ENCODE results near the gene YPEL4.
"Not testable (repeated sequence)": the region's sequence is repeated elsewhere in the genome, so short reads cannot be mapped to it uniquely, and the experiment has no call there.

YPEL4 gene, protein sequence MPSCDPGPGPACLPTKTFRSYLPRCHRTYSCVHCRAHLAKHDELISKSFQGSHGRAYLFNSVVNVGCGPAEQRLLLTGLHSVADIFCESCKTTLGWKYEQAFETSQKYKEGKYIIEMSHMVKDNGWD

DNA sequence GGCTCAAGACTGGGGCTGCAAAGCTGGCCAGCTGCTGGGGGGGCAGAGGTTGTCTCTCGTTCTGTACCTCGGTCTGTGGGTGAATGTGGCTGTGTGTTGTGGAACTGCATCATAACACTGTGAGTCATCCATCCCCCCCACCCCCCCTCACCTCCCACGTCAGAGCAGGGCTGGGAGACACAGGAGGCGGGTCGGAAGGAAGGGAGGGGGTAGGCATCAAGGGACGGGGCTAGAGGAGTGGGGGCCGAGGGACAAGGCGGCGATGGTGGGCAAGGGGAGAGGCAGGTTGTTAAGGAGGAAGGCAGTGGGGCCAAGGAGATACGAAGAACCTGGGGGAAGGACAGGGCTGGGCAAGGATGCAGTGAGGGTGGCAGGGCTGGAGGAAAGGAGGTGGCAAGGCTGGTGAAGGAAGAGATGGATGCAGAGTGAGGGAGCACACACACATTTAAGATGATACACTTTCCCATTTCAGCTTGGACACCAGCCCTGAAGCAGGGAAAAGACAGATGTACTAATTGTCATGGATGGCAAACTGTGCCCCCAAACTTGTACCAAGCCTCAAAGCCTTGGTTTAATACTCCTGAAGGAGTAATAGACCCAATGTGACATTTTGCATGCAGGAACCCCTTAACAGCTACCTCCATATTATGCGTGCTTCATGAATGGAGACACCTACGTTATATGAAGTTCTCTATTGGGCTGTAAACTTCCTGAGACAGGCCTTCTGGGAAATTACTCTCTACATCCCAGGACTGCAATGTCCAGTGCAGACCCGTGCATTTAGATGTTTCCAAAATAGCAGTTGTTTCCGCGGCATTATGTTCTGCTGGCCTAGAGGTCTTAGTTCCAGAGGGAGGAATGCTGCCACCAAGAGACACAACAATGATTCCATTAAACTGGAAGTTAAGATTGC, at the start of gene YPEL4:
TSS of gene YPEL4 (minus strand) at position 87 of the 913 bp plus-strand sequence. CDS start 2,805 bp downstream, outside the sequence.
- DNase-seq (ENCODE audit: low read depth in 2 of 2), result peak; percentile 46 to 49

DNA sequence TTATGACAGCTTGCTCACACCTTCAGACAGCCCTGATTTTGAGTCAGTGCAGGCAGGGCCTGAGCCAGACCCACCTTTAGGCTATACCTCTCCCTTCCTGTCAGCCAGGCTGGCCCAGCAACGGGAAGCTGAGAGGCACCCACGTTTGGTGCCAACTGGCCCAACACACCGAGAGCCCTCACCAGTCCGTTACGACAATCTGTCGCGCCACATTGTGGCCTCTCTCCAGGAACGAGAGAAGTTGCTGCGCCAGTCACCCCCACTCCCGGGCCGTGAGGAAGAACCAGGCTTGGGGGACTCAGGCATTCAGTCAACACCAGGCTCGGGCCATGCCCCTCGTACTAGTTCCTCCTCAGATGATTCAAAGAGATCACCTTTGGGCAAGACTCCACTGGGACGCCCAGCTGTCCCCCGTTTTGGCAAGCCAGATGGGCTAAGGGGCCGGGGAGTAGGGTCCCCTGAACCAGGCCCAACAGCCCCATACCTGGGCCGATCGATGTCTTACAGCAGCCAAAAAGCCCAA, 49.2 kb upstream of the YPEL4 start:
- no peak for DNase-seq (ENCODE audit: low read depth in 2 of 2)

DNA sequence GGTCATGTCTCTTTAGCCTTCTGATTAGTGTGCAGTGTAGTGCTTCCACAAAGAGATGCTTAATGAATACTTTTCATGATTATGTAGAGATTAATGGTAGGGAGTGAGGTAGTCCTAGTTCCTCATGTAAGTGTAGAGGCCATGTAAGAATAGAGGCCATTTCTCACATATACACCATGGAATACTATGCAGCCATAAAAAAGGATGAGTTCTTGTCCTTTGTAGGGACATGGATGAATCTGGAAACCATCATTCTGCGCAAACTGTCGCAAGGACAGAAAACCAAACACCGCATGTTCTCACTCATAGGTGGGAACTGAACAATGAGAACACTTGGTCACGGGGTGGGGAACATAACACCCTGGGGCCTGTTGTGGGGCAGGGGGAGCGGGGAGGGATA, 40.8 kb upstream of the YPEL4 start:
- DNase-seq (ENCODE audit: low read depth in 2 of 2), result not testable (repeated sequence)

DNA sequence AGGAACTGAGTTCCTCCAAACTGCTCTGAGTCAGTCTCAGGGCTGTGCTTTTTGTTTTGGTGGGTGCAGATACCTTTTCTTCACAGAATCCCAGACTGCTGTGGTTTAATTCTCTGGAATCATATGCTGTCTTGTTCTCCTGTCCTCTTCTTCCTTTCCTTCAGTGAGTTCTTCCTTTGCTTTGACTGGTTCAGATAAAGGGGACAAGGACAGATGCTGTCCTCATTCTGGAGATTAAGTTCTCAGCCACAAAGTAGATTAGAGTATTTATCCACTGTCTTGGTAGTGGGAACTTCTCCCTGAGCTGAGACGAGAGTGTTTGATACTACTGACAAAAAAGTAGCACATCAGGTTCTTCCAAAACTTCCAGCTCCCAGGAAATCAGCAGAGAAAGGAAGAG, 31.5 kb upstream of the YPEL4 start:
- no peak for DNase-seq (ENCODE audit: low read depth in 2 of 2)

DNA sequence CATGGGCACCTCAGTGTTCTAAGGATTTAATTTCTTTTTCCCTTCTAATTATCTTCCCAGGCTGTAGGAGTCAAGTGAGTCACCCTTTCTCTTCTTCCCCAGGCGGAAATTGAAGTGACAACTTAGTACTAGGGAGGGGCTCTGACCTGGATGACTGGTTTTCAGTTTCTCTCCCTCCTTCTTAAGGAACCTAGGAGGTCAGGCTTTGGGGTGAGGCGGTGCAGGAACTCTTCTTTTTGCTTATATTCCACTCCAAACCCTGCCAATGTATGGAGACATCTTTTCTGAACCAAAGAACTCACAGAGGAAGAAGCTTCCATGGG, 30.8 kb upstream of the YPEL4 start:
- no peak for DNase-seq (ENCODE audit: low read depth in 2 of 2)

DNA sequence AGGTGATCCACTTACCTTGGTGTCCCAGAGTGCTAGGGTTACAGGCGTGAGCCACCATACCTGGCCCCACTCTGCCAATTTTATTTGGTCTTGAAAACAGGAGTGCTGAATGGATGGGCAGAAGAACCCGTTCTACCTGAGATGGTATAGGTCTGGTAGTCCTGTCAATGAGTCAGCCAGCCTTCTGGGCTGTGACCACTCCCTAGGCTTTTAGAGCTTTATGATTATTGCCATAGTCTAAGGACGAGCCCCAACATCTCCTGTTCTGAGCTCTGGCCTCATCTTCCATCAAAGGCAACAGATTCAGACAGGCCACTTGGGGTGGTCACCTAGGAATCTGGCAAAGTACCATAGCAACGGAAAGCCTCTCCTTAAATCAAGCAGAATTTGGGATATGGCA, 29.7 kb upstream of the YPEL4 start:
- no peak for DNase-seq (ENCODE audit: low read depth in 2 of 2)

DNA sequence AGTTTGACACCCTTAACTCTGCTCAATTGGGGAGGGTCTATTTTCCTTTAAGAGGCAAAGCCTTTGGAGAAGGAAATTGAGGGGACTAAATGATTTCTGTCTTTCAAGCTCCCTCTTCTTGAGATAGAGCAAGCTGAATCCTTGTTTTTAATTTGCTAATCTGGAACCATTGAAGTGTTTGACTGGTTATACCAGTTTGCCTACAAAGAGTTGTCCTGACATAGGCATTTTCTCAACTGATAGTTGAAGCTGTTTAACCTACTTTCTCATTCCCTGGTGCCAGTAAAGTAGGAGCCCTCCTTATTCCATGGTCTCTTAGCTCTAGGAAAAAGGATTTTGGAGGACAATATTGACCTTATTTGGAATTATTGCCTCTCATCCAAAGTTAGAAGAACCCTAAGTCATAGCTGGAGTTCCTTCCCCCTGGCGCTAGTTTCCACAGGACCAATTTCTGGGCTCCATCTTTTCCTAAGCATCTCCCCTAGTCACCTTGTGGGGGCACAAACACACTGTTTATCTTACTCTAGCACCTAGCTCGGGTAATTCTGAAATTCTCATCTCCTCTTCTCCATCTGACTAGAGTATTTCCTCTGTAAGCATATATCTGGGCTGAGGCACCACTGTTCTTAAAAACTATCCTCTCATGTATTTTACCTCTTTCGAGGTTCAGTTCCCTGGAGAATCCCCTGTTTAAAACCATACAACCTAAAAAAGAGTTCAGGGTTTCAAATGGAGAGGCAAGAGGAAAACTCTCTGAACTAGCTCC, 25.6 kb upstream of the YPEL4 start:
- no peak for DNase-seq (ENCODE audit: low read depth in 2 of 2)

DNA sequence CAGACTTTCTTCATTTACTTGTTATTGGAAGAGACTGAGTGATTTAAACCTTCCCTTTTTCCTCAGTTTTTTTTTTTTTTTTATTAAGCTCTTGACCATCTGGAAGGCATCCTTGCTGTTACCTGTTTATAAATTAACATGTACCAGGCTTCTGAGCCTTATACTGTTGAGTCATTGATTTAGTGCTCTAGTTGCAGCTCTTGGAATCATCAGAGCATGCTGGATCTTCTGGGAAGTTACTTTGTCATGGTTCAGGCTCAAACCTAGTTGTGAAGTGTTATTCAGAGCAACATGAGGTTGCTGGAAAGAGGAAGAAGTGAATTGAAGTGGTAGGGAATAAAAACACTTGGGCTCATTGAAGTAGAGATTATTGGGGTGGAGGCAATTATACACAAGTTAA, 24.5 kb upstream of the YPEL4 start:
- DNase-seq (ENCODE audit: low read depth in 2 of 2), result no peak

DNA sequence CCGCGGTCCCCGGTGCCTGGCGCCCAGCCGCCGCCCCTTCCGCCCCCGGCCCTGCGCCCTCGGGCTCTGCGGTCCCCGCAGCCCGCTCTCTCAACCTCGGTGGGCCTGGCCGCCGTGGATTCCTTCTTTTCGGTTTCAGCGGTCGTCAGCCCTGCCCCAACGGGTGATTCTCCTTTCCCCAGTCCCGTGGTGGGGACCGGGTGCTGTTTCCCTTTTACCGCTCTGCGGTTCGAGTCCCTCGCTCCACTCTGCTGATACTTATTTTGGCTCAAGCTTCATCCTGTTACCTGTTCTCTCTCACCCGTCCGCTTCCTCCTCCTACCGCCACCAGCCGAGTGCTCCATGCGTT, 18.7 kb upstream of the YPEL4 start:
- DNase-seq (ENCODE audit: low read depth in 2 of 2), result no peak

DNA sequence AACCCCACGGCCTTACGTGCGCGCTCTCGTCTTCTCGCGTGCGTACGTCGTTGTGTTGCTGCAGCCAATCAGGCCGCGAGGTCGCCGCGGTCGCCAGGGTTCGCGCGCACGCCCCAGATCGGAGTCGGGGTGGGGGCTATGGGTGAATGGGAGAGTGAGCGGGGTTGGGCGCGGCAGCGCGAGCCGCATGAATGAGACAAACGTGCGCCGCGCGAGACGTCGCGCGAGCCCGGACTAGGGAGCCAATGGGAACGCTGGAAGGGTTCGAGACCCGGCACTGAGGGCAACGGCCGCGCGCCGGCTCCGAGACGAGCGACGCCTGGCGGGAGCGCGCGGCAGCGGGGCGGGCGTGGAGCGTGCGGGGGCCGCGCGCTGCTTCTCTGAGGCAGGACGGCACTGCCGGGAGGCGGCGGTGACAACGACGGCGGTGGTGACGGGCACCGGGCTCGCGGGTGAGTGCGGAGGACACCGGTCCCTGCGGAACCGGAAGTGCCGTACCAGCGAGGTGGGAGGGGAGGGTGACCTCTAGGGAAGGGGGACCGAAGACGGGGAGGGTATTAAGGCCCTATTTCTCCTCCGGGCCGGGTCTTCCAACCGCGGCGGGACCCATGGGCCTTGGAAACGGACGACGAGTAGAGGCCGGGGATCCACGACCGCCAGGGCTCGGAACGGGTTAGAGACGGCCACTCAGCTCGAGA, 18.2 kb upstream of the YPEL4 start, which contains the start of gene ZDHHC5:
TSS of gene ZDHHC5 (plus strand) at position 379 of the 698 bp plus-strand sequence. CDS start 4,977 bp downstream, outside the sequence.
- DNase-seq (ENCODE audit: low read depth in 2 of 2), result peak; percentile 99 to 100

DNA sequence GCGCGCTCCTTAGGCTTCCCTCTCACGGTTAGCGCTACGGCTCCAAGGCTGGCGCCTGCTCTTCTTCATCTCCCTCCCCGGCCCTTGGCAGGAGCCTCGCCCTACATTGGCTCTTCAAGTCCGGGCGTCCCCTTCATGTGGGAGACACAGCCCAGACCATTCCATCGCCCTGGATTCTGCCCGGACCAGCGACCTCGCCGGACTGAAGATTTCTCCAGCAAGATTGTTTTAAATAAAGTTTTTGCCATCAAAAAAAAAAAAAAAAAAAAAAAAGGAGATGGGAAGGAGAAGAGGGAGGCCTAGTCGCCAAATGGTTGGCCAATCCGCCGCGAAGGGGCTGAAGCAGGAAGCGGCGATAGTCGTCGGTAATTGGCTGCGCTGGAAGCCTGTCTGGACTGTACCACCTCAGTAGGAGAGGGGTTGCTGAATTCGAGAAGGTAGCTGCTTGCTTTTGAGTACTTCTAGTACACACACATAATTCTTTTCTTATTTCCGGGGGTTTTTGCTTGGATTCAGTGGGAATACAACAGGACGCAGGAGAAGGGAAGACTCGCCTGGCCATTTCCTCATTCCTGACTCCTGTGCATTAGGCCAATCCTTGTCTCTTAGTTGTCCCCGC, 17.5 kb upstream of the YPEL4 start:
- peak; percentile 82 to 92 for DNase-seq (ENCODE audit: low read depth in 2 of 2)

DNA sequence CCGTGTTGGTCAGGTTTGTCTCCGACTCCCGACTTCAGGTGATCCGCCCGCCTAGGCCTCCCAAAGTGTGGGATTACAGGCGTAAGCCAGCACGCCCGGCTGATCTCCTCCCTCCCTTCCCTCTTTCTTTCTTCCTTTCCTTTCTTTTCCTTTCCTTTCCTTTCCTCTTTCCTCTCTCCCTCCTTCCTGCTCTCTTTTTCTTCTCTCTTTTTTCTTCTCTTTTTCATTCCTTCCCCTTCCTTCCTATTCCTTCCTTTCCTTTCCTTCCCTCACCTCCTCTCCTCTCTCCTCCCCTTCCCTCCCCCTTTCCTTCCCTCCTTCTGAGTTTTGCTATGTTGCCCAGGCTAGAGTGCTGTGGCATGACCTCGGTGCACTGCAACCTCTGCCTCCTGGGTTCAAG, 14.3 kb upstream of the YPEL4 start:
- no peak for DNase-seq (ENCODE audit: low read depth in 2 of 2)

DNA sequence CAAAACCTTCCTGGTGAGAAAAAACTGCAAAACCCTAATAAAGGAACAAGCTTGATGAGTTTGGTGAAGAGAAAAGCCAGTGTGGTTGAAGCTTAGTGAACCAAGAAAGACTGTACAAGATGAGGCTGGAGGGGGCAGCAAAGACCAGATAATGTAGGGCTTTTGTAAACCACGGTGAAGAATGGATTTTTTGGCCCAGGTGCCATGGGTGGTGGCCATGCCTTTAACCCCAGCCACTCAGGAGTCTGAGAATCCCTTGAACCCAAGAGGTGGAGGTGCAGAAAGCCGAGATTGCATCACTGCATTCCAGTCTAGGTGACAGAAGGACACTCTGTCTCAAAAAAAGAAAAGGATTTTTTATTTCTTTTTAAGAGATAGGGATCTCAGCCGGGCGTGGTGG, 13.2 kb upstream of the YPEL4 start:
- DNase-seq (ENCODE audit: low read depth in 2 of 2), result no peak

DNA sequence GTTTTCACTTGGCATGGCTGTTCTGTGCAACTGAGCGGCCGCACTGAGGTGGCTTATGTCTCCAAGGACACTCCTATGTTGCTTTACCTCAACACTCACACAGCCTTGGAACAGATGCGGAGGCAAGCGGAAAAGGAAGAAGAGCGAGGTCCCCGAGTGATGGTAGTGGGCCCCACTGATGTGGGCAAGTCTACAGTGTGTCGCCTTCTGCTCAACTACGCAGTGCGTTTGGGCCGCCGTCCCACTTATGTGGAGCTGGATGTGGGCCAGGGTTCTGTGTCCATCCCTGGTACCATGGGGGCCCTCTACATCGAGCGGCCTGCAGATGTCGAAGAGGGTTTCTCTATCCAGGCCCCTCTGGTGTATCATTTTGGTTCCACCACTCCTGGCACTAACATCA, 10.0 kb upstream of the YPEL4 start:
- no peak for DNase-seq (ENCODE audit: low read depth in 2 of 2)

DNA sequence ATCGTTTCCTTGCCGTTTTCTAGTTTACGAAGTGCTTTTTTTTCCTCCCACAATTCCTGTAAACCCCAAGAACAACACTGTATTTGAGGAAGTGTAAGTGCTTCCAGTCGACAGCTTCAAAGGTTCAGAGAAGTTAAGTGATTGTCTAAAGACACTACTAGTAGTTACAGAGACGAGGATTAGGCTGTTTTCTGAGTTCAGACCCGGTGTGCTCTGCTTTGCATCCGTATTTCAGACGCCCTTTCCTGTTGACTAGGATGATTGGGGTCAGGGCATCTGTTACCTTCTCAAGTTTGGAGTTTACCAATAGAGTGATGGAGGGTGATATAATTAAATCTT, 8.3 kb upstream of the YPEL4 start:
- DNase-seq (ENCODE audit: low read depth in 2 of 2), result no peak

DNA sequence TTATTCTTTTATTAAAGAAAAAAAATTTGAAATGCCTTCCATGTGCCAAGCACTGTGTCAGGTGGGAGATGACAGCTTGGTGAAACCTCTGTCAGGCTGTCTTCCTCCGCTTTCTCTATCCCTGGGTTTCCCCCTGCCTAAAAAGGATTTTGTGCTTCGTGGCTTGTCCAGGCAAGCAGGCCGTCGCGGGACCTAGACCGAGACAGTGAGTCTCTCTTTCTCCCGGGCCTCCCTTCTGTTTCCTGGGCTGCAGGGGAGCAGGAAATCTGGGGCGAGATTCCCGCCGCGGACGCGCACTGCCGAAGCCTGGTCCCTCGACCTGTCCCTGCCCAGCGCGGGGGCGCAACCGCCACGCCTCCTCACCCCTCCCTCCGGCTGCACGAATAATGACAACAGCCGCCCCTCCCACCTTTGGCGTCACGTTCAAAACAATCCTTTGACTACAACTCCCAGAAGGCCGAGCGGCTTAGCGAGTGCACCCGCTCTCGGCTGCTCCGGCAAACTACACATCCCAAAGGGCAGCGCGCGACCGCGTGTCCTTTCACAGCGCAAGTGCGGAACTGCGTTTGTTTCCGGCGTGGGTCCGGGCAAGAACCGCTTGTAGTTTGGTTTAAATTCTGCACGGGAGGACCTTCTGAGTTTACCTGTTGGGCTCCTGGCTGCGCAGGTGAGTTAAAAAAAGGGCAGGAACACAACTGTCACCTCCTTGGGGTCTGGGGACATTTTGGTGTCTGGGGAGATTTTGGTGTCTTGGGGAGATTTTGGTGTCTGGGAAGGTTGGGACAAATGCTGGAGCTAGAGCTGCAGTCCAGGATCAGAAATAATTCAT, 7.7 kb upstream of the YPEL4 start, which contains the start of gene CLP1:
TSS of gene CLP1 (plus strand) at position 569 of the 829 bp plus-strand sequence. CDS start 1,715 bp downstream, outside the sequence.
- DNase-seq (ENCODE audit: low read depth in 2 of 2), result peak; percentile 97 to 99

DNA sequence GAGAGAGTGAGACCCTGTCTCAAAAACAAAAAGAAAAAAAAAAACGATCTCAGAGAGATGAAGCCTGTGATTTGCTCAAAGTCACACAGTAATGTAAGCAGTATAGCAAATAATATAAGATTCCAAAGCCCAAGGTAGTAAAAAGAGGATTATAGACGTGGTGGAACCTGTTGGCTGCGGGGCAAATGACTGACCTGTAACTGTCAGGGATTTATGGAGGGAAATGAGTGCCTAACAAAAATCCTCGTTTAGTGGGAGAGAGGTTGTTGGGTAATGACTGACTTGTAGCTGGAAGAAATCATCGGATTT, 7.1 kb upstream of the YPEL4 start:
- no peak for DNase-seq (ENCODE audit: low read depth in 2 of 2)

DNA sequence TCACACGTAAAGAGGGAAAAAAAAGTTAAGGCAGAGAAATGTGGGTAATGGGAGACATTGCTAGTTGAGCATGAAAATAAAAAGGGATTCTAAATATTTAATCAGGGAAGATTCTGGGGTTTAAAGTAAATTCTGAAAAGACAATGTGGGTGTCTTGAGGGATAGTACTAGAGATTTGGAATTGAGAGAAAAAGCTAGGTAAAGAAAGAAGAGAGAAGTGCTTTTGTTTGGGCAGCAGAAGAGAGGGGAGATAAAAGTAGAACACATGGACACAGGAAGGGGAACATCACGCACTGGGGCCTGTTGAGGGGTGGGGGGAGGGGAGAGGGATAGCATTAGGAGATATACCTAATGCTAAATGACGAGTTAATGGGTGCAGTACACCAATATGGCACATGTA, 3.5 kb upstream of the YPEL4 start:
- DNase-seq (ENCODE audit: low read depth in 2 of 2), result no peak

DNA sequence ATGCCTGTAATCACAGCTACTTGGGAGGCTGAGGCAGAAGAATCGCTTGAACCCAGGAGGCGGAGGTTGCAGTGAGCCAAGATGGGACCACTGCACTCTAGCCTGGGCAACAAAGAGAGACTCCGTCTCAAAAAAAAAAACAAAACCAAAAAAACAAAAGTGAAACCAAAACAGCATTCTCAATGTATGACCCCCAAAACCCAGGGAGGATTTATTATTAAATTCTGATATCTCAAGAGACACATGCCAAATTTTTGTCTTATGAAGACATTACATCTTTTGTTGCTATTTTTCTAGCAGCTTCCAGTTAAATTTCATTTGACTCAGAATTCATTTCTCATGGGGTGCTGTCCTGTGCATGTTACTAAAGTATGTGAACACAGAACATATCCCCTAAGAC, 3.0 kb upstream of the YPEL4 start:
- DNase-seq (ENCODE audit: low read depth in 2 of 2), result no peak

DNA sequence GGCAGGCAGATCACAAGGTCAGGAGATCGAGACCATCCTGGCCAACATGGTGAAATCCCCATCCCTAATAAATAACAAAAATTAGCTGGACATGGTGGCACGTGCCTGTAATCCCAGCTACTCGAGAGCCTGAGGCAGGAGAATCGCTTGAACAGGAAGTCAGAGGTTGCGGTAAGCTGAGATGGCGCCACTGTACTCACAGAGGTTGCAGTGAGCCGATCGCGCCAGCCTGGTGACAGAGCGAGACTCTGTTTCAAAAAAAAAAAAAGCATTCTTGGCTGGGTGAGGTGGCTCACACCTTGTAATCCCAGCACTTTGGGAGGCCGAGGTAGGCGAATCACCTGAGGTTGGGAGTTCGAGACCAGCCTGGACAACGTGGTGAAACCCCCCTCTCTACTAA, 2.5 kb upstream of the YPEL4 start:
- not testable (repeated sequence) for DNase-seq (ENCODE audit: low read depth in 2 of 2)

DNA sequence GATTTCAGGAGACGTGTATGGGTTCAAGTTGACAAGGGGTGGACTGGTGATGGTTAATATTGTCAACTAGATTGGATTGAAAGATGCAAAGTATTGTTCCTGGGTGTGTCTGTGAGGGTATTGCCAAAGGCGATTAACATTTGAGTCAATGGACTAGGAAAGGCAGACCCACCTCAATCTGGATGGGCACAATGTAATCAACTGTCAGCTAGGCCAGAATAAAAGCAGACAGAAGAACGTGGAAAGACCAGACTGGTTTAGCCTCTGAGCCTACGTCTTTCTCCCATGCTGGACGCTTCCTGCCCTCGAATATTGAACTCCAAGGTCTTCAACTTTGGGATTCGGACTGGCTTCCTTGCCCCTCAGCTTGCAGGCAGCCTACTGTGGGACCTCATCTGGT, 1.7 kb upstream of the YPEL4 start:
- no peak for DNase-seq (ENCODE audit: low read depth in 2 of 2)
